OCI-LY7 (cell line): ENCODE results near the gene ABHD11. TPM values are rescaled to one million over a fixed set of nuclear protein-coding genes. Genes with fewer than 3 reads are reported as not detected.

Experiments
- BruUV-seq: library from RNA; stranded (reverse); fragments of 400-500 nt; replicated peaks from 2 replicates; lab custom pipeline; 2021; lab: Mats Ljungman, UMichigan
- CTCF ChIA-PET: fragments of 300-600 bp; sonication (Branson Sonifier 250); formaldehyde crosslinking; loops from one replicate; lab custom pipeline; 2022; ENCODE audit warnings: antibody characterized with exemption; ENCODE audit not compliant: unreplicated experiment; lab: Charles Lee
- POLR2A ChIA-PET: fragments of 300-600 bp; sonication (Branson Sonifier 250); formaldehyde crosslinking; loops from one replicate; lab custom pipeline; 2022; ENCODE audit warnings: antibody characterized with exemption; lab: Charles Lee
- DNase-seq: peaks from one replicate; pipeline ENCODE4 v3.0.0-alpha.2; 2015; ENCODE audit warnings: low spot score
- H2AFZ ChIP-seq: fragments of 200-600 bp; sonication (generic), shearing (Covaris generic); 2 replicates; pipeline ENCODE4 v1.6.1; 2014; ENCODE audit warnings: mild to moderate bottlenecking, antibody characterized with exemption, low read length, moderate library complexity
- H3K27ac ChIP-seq: fragments of 200-600 bp; sonication (generic); 2 replicates; pipeline ENCODE4 v1.5.1; 2014; ENCODE audit warnings: mixed run types, low read depth, mild to moderate bottlenecking, moderate library complexity, low read length, inconsistent platforms; ENCODE audit not compliant: poor library complexity, severe bottlenecking
- H3K36me3 ChIP-seq: fragments of 200-600 bp; sonication (generic); 2 replicates; pipeline ENCODE4 v1.6.1; 2014; ENCODE audit warnings: mild to moderate bottlenecking, antibody characterized with exemption, low read length, moderate library complexity, mixed read lengths; ENCODE audit not compliant: insufficient read depth
- H3K4me1 ChIP-seq: fragments of 200-600 bp; sonication (generic); 2 replicates; pipeline ENCODE4 v1.5.1; 2014; ENCODE audit warnings: mild to moderate bottlenecking, low read length; ENCODE audit not compliant: insufficient read depth, poor library complexity, severe bottlenecking
- H3K4me2 ChIP-seq: fragments of 200-600 bp; sonication (generic); 2 replicates; pipeline ENCODE4 v1.6.1; 2014; ENCODE audit warnings: mild to moderate bottlenecking, low read length
- H3K4me3 ChIP-seq: fragments of 200-600 bp; sonication (generic); 2 replicates; pipeline ENCODE4 v1.5.1; 2014; ENCODE audit warnings: mild to moderate bottlenecking, low read depth, low read length; ENCODE audit not compliant: poor library complexity, severe bottlenecking
- H3K79me2 ChIP-seq: fragments of 200-600 bp; sonication (generic); 2 replicates; pipeline ENCODE4 v1.6.1; 2016; ENCODE audit warnings: low read depth, mild to moderate bottlenecking, low read length, moderate library complexity, mixed read lengths; ENCODE audit not compliant: insufficient read depth
- H3K9me2 ChIP-seq: fragments of 200-600 bp; sonication (generic); 2 replicates; pipeline ENCODE4 v1.6.1; 2016; ENCODE audit warnings: mild to moderate bottlenecking, low read length, mixed read lengths; ENCODE audit not compliant: insufficient read depth
- H3K9me3 ChIP-seq: fragments of 200-600 bp; sonication (generic); 2 replicates; pipeline ENCODE4 v1.6.1; 2014; ENCODE audit warnings: mild to moderate bottlenecking, mixed run types, low read length, mixed read lengths
- H4K20me1 ChIP-seq: fragments of 200-600 bp; sonication (generic); 2 replicates; pipeline ENCODE4 v1.6.1; 2014; ENCODE audit warnings: mild to moderate bottlenecking, antibody characterized with exemption, low read length, moderate library complexity, mixed read lengths; ENCODE audit not compliant: insufficient read depth
- EZH2phosphoT487 ChIP-seq: fragments of 200-600 bp; sonication (generic); IDR thresholded peaks from 2 replicates; pipeline ENCODE4 v1.6.1; 2018; ENCODE audit warnings: low read depth, borderline replicate concordance, mild to moderate bottlenecking, mixed run types, antibody characterized with exemption, low read length, moderate library complexity, mixed read lengths
- intact Hi-C: fragments of 100-400 bp; cut with micrococcal nuclease; formaldehyde crosslinking; loops from one replicate; pipeline ENCODE4 v1.10.0; 2022; ENCODE audit not compliant: unreplicated experiment
- total RNA-seq, 2 experiments: library from RNA; depleted of rRNA in 1 of 2; stranded (reverse); fragments of >200 nt in 1 of 2; shearing (Covaris generic) in 1 of 2; gene quantifications; 2 replicates each; pipeline ENCODE4 v1.2.3, GENCODE V29; 2014 to 2022
- TF ChIP-seq, protein P1 (sequence below): fragments of 200-600 bp; sonication (generic); conservative IDR thresholded peaks from 2 replicates; pipeline ENCODE4 v1.5.1; 2014; ENCODE audit warnings: mild to moderate bottlenecking, antibody characterized with exemption, low read length, moderate library complexity, mixed read lengths

ABHD11 gene
- total RNA-seq, 2 experiments from 2014 or later, result 27.4 to 27.5 TPM

DNA sequence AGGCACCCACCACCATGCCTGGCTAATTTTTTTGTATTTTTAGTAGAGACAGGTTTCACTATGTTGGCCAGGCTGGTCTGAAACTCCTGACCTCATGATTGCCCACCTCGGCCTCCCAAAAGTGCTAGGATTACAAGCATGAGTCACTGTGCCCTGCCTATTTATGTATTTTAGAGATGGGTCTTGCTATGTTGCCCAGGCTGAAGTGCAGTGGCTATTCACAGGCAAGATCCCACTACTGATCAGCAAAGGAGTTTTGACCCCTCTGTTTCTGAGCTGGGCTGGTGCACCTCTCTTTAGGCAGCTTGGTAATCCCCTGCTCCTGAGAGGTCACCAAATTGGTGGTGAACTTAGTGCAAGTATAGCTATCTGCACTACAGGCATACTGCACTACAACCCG, 6.2 kb downstream of the ABHD11 start:
- H3K9me2 ChIP-seq, result no peaks in the 10 kb centered on the region
- H3K27ac ChIP-seq, result no peak overlapping the region
- no peak overlapping the region for H2AFZ ChIP-seq
- no peaks in the 10 kb centered on the region for H4K20me1 ChIP-seq
- TF ChIP-seq EZH2phosphoT487, result no peak
- TF ChIP-seq, protein P1, sequence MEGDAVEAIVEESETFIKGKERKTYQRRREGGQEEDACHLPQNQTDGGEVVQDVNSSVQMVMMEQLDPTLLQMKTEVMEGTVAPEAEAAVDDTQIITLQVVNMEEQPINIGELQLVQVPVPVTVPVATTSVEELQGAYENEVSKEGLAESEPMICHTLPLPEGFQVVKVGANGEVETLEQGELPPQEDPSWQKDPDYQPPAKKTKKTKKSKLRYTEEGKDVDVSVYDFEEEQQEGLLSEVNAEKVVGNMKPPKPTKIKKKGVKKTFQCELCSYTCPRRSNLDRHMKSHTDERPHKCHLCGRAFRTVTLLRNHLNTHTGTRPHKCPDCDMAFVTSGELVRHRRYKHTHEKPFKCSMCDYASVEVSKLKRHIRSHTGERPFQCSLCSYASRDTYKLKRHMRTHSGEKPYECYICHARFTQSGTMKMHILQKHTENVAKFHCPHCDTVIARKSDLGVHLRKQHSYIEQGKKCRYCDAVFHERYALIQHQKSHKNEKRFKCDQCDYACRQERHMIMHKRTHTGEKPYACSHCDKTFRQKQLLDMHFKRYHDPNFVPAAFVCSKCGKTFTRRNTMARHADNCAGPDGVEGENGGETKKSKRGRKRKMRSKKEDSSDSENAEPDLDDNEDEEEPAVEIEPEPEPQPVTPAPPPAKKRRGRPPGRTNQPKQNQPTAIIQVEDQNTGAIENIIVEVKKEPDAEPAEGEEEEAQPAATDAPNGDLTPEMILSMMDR, result no peak
- ChIA-PET POLR2A (interaction anchor here (0.6 kb wide), 4 partner anchors 9 to 186 kb away, joined by 3 read pairs; no protein-coding TSS in a partner anchor), CTCF (no interaction called here)
- intact Hi-C loops, result loop anchor here (5.0 to 10.0 kb wide), 2 partner anchors 65 to 208 kb away; partner anchors contain the start of genes BAZ1B and VPS37D
- H3K36me3 ChIP-seq, result peaks cover 19% of the 10 kb centered on the region
- peaks cover 18% of the 10 kb centered on the region for H3K4me1 ChIP-seq
- no peak overlapping the region for H3K4me3 ChIP-seq
- no peaks in the 10 kb centered on the region for H3K79me2 ChIP-seq
- no peak for DNase-seq
- no peaks in the 10 kb centered on the region for H3K9me3 ChIP-seq
- H3K4me2 ChIP-seq, result no peak overlapping the region
- no TSS peak for BruUV-seq

GRCh38 chr7:73730485-73730884, 8.1 kb downstream of the ABHD11 start:
- no peaks in the 10 kb centered on the region for H3K9me3 ChIP-seq
- no peak for DNase-seq
- H3K79me2 ChIP-seq, result no peaks in the 10 kb centered on the region
- no peak for TF ChIP-seq EZH2phosphoT487
- TF ChIP-seq, protein P1, result no peak
- POLR2A ChIA-PET, result interaction anchor here (0.7 kb wide), 1 partner anchor 102 kb away, joined by 5 read pairs; no protein-coding TSS in a partner anchor
- no peak overlapping the region for H3K27ac ChIP-seq
- no peak overlapping the region for H3K4me3 ChIP-seq
- CTCF ChIA-PET, result no interaction called here
- peaks cover 14% of the 10 kb centered on the region for H3K4me1 ChIP-seq
- intact Hi-C loops, result loop anchor here (5.0 to 10.0 kb wide), 2 partner anchors 63 to 206 kb away; partner anchors contain the start of genes BAZ1B and VPS37D
- H4K20me1 ChIP-seq, result no peaks in the 10 kb centered on the region
- H3K4me2 ChIP-seq, result no peak overlapping the region
- H2AFZ ChIP-seq, result no peak overlapping the region
- no peaks in the 10 kb centered on the region for H3K9me2 ChIP-seq
- H3K36me3 ChIP-seq, result peaks cover 2% of the 10 kb centered on the region; the same call in 1 of the 2 replicates
- no TSS peak for BruUV-seq

GRCh38 chr7:73728551-73728950, 10.1 kb downstream of the ABHD11 start:
- ChIA-PET POLR2A (interaction anchor here (0.5 to 0.7 kb wide), 2 partner anchors 9 to 109 kb away, joined by 3 to 4 read pairs; partner anchors contain the start of gene STX1A), CTCF (interaction anchor here (1.2 kb wide), 1 partner anchor 10 kb away, joined by 3 read pairs; the partner anchor contains the start of gene ABHD11)
- intact Hi-C loops, result loop anchor here (10.0 kb wide), 1 partner anchor 274 kb away; no protein-coding TSS in a partner anchor
- Histone ChIP-seq H3K79me2 (no peaks in the 10 kb centered on the region), H3K9me2 (no peaks in the 10 kb centered on the region), H4K20me1 (no peaks in the 10 kb centered on the region), H3K36me3 (no peaks in the 10 kb centered on the region), H3K4me1 (peaks cover 7% of the 10 kb centered on the region), H3K4me2 (no peak overlapping the region), H3K4me3 (no peak overlapping the region), H3K27ac (no peak overlapping the region), H3K9me3 (no peaks in the 10 kb centered on the region), H2AFZ (no peak overlapping the region)
- no peak for DNase-seq
- no TSS peak for BruUV-seq
- TF ChIP-seq, protein P1, result no peak
- TF ChIP-seq EZH2phosphoT487, result no peak
